ENCODE data around the gene TAS2R40.

TAS2R40 gene

GRCh38 chr7:143225047-143225446, 3.2 kb downstream of the TAS2R40 start:
- DNase-seq: no peak

DNA sequence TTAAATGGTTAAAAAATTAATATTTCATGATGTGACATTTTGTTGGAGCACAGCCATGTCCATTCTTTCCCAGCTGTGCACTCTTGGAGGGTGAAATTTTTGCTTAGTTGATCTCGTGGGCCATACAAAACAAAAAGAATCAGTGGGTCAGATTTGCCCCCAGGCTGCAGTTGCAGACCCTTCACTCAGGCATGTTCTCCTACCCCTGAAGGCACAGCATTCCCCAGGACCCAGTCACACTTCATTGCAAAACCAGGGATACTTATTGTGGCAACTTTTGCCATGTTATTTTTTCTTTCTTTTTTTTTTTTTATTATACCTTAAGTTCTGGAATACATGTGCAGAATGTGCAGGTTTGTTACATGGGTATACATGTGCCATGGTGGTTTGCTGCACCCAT, 6.0 kb downstream of the TAS2R40 start:
- no peak for DNase-seq

GRCh38 chr7:143229054-143229790, 7.4 kb downstream of the TAS2R40 start:
- DNase-seq: peak; percentile 19

GRCh38 chr7:143230602-143231457, 9.0 kb downstream of the TAS2R40 start:
- DNase-seq: no peak

DNA sequence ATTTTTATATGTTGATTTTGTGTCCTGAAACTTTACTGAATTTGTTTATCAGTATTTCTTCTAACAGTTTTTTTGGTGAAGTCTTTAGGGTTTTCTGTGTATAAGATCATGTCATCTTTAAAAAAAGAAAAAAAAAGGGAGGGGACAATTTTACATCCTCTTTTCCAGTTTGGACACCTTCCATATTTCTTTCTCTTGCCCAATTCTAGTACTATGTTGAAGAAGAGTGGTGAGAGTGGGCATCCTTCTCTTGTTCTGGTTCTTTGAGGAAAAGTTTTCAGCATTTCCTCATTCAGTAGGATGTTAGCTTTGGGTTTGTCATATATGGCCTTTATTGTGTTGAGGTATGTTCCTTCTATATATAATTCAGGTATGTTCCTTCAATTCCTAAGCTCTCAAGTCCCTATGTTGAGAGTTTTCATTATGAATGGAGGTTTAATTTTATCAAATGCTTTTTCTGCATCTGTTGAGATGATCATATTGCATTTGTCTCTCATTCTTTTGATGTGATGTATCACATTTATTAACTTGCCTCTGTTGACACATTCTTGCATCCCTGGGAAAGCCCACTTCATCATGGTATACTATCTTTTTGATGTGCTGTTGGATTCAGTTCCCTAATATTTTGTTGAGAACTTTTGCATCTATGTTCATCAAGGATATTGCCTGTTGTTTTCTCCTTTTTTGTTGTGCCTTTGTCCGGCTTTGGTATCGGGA, 12.1 kb downstream of the TAS2R40 start:
- no peak for DNase-seq

GRCh38 chr7:143234533-143234875, 12.7 kb downstream of the TAS2R40 start:
- DNase-seq: no peak

GRCh38 chr7:143235561-143235960, 13.7 kb downstream of the TAS2R40 start:
- no peak for DNase-seq

- DNase-seq: no peak
Measured at GRCh38 chr7:143236408-143236990, 14.7 kb downstream of the TAS2R40 start.

DNA sequence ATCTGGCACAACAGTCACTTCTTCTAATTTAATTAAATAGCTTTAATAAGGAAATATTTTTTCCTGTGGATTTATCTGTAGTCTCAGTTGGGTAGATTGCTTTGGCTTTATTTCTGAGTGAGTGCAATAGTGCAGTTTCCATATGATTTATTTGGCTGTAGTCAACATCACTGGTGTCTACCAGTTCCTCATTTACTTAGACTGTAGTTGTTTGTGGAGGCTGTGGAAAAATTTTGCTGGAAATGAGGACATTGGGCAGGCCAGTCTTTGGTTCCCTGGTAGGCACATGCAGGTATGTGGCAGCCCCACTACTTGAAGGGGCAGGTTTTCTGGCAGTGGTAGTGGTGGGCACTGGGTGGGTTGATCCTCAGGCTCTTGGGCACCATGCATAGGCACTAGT, 15.5 kb downstream of the TAS2R40 start:
- no peak for DNase-seq

DNA sequence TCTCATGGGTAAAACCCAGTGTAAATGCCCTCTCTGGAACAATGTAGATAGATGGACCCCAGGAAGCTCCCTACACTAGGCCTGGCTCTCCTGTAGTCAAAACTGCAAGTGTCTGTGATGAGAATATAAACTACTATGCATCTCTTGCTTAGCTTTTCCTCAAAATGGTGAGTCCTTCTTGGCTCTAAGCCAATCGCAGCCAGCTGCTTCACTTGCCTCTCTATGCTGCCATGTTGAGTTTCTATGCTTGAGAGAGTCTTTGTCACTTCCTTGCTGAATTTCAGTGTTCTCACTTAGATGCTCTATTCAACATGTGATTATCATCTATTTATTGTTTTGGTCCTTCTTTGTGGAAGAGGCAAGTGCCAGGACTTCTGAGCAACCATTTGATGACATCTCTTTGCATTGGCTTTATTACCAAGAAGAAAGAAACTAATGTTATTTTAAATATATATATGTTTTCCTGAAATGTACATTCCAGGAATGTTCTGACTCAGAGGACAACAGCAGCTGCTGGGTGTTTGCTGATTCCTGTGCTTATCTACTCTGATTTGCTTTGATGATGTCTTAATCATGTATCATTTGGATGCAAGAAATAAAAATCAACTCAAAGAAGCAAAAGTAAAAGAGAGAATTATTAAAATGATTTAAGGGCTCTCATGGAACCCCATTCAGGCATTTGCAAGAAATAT, 16.6 kb downstream of the TAS2R40 start:
- DNase-seq: no peak

DNA sequence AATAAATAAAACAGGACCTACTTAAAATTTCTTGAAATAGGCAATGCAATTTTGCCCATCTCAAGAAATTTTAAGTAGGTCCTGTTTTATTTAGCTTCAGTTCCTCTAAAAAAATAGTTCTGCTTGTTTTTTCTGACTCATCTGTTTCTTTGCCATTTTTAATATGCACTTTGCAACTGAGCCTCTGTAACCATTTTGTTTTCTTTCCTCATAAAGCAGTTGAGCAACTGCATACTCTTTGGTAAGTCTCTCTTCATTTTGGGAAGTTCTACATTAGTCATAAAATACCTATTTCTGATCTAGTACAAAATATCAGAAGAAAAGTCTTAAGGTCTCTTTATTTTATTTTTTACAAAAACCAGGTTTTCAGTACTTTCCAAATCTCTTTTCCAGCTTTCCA, 18.0 kb downstream of the TAS2R40 start:
- no peak for DNase-seq

GRCh38 chr7:143240291-143241168, 18.7 kb downstream of the TAS2R40 start:
- DNase-seq: peak; percentile 66

DNA sequence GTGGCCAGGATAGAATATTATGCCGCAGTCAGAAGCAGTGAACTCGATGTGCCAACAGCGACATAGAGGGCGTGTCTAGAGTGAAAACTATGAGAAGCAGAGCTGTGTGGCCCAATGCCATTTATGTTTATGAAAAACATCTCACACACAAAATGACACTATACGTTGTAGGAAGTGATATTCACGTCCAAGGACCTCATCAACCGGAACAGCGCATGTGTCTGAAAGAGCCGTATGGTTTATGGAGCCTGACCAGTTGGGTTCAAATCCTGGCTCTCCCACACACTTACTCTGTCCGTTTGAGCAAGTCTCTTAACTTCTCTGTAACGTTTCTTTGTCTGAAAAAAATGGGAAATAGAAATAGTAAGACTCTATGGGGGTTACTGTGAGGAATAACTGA, 20.5 kb downstream of the TAS2R40 start:
- no peak for DNase-seq

DNA sequence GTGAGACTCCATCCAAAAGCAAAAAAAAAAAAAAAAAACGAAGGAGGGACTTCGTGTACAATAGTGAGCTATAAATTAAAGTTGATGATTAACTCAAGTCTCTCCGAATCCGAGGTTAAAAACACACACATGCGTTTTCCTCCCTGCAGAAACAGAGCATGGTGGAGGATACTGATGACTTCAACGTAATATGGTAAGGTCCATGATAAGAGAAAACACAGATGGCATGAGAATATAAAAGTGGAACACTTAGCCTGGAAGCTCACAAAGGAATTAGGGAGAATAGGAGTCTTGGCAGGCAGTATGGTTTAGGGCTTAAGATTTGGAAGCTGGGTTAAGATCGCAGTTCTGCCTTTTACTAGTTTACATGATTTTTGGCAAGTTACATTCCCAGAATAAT, 21.3 kb downstream of the TAS2R40 start:
- no peak for DNase-seq

DNA sequence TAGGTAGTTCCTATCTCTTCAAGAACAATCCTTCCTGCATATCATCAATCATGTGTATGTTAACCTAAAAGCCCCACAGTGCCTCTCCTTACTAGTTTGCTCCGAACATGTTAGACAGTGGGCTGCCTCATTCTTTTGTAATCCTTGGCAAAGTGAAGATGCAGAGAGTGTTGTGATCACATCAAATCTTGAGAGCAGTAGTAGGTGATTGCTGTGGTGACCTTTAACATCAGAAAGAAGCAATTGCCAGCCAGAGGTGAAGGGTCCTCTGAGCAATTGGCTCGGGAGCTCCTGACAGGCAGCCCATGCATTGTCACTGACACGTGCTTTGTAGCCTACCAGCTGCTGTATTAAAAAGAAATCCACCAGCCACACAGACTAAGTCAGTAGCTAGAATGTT, 21.8 kb downstream of the TAS2R40 start:
- DNase-seq: no peak

GRCh38 chr7:143244321-143244720, 22.5 kb downstream of the TAS2R40 start:
- DNase-seq: no peak

DNA sequence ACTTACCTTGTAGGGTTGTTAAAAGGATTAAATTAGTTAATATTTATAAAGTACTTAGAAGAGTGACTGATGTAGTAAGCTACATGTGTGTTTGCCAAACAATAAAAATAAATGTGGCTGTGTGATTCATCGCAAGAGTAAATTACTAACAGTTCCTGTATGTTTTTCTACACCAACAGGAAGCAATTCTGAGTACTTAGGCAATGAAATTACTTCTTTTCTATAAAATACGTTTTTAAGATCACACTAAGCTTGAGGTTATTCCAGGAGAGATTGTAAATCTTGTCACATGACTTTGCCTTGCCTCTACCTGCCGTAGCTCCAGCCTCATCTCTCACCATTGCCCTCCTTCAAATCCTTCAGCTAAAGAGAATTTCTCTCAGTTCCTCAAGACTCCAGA, 23.3 kb downstream of the TAS2R40 start:
- DNase-seq: no peak

DNA sequence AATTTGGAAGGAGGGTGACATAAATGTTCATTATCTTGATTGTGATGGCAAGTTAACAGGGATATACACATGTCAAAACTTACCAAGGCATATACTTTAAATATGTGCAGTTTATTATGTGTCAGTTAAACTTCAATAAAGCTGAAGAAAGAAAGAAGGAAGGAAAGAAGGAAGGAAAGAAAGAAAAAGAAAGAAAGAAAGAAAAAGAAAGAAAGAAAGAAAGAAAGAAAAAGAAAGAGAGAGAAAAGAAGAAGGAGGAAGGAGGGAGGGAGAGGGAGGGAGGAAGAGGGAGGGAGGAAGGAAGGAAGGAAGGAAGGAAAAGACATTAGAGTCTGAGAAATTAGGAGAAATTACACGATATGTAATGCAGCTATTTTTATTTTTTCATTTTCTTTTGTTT, 25.5 kb downstream of the TAS2R40 start:
- no peak for DNase-seq

DNA sequence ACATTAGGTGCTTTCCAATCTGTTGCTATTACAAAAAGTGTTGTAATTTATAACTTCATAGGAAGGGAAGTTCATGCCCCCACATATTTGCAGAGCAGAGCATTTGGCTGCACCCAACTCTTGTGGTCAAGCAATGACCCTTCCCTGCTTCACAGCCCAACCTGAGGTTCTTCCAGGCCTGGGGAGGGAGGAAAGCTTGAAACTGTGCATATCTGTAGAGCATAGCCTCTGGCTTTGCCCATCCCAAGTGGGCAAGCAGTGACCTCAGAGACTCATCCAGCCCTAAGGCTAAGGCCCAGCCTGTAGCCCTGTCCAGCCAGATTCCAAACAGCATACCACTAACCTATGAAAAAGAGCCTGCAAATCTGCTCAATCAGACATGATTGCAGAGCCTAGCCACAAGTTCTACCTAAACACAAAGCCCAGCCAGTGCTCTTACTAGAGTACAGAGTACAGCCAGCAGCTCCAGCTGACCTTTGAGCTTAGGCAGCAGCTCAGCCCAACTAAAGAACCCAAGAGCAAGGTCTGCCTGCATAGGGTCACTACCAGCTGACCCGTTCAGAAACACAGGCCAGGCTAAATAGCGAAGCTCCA, 27.0 kb downstream of the TAS2R40 start:
- DNase-seq: no peak

DNA sequence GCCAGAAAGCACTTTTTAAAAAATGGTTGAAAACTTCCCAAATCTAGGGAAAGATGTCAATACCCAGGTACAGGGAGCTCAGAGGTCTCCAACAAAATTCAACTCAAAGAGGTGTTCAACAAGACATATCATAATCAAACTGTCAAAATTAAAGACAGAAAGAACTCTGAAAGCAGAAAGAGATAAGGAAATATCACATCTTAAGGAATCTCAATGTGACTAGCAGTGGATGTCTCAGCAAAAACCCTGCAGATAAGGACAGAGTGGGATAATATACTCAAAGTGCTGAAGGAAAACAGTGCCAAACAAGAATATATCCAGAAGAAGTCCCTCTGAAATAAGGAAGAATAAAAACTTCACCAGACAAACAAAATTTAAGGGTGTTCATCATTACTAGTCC, 28.4 kb downstream of the TAS2R40 start:
- DNase-seq: no peak

- DNase-seq: no peak
Measured at GRCh38 chr7:143250822-143251221, 29.0 kb downstream of the TAS2R40 start.
